T-helper 1 cell treated with Interleukin-12 subunit alpha and Interleukin-12 subunit beta and Interleukin-4 antibody, amounts not matched to agents 30 μg/mL and 1 μg/mL, for 36 hours (primary cell): ENCODE measurements around the gene HACD2.
"Not testable (repeated sequence)": the region's sequence is repeated elsewhere in the genome, so short reads cannot be mapped to it uniquely, and the experiment has no call there.

ENCODE experiments used
- H3K27ac Mint-ChIP-seq: one replicate; pipeline ENCODE4 v1.8.0; 2021; ENCODE audit warnings: mild to moderate bottlenecking, mixed read lengths
- H3K27me3 Mint-ChIP-seq: one replicate; pipeline ENCODE4 v1.8.0; 2021; ENCODE audit warnings: low read depth, mixed read lengths
- H3K36me3 Mint-ChIP-seq: one replicate; pipeline ENCODE4 v1.8.0; 2021; ENCODE audit warnings: low read depth, mixed read lengths
- H3K4me1 Mint-ChIP-seq: one replicate; pipeline ENCODE4 v1.8.0; 2021; ENCODE audit warnings: low read depth, mixed read lengths
- H3K4me3 Mint-ChIP-seq: one replicate; pipeline ENCODE4 v1.8.0; 2021; ENCODE audit warnings: mild to moderate bottlenecking, moderate library complexity, mixed read lengths
- H3K9me3 Mint-ChIP-seq: one replicate; pipeline ENCODE4 v1.8.0; 2021; ENCODE audit warnings: mixed read lengths

The HACD2 gene

DNA sequence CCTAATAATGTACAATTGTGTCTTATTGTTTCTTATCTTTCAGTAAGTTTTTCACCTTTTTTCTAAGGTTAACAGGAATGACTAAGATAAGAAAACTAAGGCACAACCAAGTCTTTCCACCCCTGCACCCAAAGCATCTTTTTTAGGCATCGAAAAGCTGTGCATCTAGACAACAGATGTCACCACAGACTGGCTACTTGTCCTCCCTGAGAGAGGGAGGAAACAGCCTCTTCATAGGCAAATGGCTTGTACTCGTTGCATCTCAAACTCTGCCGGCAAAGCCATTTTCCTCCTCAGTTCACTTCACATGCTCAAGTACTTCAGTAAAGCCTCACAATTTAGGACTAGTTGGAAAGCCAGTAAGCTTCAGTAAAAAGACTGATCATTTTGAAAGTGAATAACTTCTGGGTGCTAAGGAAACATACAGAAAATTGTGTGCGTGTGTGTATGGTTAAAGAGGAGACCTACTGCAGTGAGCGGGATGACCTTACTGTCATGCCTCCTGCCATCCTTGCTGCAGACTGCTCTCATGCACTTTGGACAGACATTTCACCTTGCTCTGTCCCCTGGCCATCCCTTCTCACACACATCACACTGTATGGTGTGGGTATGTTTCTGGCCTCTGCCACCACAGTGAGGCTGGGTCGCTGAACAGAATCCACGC is 36.5 kb upstream of the HACD2 start:
- H3K4me1 Mint-ChIP-seq: no peaks in the 10 kb centered on the region
- H3K27me3 Mint-ChIP-seq: no peaks in the 10 kb centered on the region

DNA sequence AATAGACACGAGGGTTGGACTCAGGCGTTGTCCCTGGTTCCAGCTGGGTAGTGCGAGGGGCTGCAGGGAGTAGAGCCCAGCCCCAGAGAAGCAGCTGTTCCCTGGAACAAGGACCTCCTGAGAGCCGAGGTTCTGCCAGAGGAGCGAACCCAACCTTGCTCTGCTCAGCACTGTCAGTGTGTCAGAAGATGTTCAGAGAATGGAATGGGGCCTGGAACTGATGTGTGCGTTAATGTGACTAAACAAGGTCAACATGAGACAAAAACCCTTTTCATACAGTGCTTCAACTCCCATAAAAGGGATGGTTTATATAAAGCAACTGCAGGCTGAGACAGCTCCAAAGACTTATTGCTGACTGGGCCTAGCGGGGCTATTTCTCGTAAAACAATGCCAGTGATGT is 35.5 kb upstream of the HACD2 start:
- Mint-ChIP-seq H3K36me3 (no peaks in the 10 kb centered on the region), H3K4me3 (no peak overlapping the region), H3K4me1 (no peaks in the 10 kb centered on the region), H3K9me3 (no peaks in the 10 kb centered on the region), H3K27ac (no peak overlapping the region), H3K27me3 (no peaks in the 10 kb centered on the region)

More for the DNA sequence above, 36.5 kb upstream of the HACD2 start:
- no peak overlapping the region for H3K4me3 Mint-ChIP-seq
- no peak overlapping the region for H3K27ac Mint-ChIP-seq
- H3K9me3 Mint-ChIP-seq: no peaks in the 10 kb centered on the region
- no peaks in the 10 kb centered on the region for H3K36me3 Mint-ChIP-seq

DNA sequence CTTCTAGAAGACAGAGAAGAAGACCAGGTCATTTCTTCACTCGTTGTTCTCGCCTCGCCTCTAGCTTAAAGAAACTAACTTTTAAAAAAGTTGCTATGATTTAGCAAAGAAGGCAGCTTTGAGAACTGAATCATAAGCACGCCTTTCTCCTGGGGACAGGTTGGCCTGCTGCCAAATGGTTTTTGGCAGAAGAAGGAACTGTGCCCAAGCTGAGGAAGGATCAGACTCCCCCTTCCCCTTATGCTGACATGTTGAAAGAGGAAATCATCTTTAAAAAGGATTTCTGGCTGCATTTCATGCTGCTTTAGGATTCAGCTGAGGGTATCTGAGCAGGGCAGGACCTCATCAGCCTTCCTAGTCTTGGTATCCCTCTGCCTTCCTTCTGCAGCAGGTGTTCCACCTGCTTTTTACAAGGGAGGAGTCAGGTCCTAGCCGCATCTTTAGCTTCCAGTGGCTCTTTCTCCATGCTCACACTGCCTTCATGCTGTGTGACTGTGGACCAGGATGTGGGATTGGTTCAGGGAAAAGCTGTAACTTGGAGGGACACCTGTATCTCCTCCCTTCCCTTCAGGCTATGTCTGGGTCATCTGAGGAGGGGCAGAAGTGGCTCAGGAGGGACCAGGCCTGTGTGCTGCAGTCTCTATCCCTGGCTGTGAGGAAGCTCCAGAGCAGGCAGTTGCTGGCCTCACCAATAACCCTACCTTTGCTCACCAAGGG is 34.1 kb upstream of the HACD2 start:
- no peaks in the 10 kb centered on the region for H3K9me3 Mint-ChIP-seq
- no peaks in the 10 kb centered on the region for H3K4me1 Mint-ChIP-seq
- H3K36me3 Mint-ChIP-seq: peaks cover 1% of the 10 kb centered on the region
- no peak overlapping the region for H3K27ac Mint-ChIP-seq
- no peaks in the 10 kb centered on the region for H3K27me3 Mint-ChIP-seq
- no peak overlapping the region for H3K4me3 Mint-ChIP-seq

DNA sequence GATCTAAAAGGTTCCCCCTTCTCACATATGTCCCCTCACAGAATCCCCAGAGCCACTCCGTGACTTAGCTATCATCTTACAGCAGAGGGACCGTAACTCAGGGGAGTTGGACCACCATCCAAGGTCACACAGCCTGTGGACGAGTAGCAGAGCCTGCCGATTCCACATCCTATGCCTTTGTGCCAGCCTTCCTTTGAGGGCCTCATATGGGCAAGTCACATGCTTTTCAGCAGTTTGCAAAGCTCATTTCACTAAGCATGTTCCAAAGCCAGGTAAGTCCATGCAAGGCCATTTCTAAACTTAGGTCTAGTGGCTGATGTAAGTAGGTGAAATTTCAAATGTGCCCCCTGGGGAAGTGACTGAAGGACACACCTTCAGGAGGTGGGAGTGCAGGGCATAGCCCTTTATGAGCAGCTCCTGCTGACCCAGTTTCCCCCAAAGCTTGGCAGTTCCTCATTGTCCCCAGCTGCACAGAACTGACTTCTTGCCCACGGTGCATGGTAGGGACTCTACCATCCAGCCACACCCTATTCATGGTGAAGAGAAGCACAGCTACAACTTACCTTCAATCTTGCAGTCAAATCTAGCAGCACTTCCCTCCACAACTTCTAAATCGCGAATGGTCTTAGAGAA is 33.3 kb upstream of the HACD2 start:
- H3K4me1 Mint-ChIP-seq: no peaks in the 10 kb centered on the region
- no peak overlapping the region for H3K4me3 Mint-ChIP-seq
- H3K27me3 Mint-ChIP-seq: no peaks in the 10 kb centered on the region
- peaks cover 1% of the 10 kb centered on the region for H3K36me3 Mint-ChIP-seq
- H3K9me3 Mint-ChIP-seq: no peaks in the 10 kb centered on the region
- H3K27ac Mint-ChIP-seq: no peak overlapping the region

DNA sequence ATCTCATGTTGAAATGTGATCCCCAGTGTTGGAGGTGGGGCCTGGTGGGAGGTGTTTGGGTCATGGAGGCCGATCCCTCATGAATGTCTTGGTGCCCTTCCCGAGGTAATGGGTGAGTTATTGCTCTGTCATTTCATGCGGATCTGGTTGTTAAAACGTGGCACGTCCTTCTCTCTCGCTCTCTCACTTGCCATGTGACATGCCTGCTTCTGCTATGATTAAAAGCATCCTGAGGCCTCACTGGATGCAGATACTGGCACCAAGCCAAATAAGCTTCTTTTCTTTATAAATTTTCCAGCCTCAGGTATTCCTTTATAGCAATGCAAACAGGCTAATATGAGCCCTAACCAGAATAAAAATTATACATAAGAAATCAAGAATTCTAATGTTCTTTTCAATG is 31.7 kb upstream of the HACD2 start:
- peaks cover 1% of the 10 kb centered on the region for H3K36me3 Mint-ChIP-seq
- H3K4me3 Mint-ChIP-seq: no peak overlapping the region
- no peaks in the 10 kb centered on the region for H3K27me3 Mint-ChIP-seq
- no peak overlapping the region for H3K27ac Mint-ChIP-seq
- no peaks in the 10 kb centered on the region for H3K9me3 Mint-ChIP-seq
- no peaks in the 10 kb centered on the region for H3K4me1 Mint-ChIP-seq

DNA sequence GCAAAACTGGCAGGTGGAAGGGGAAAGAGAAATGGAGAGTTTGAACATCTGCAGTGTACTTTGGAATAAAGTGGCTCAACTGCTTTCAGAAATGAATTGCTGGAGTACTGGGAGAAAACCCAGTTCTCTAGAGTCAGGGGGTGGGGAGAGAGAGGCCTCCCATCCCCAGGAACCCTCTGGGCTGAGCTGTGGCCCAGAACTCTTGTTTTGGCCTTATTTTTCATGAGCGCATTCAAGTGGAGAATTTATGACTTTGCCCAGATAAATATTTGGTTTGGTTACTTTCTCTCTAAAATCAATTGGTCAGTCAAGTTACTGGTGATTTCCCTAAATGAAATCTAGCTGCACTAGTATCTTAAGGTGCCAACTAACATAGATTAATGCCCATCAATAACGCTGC is 28.7 kb upstream of the HACD2 start:
- no peaks in the 10 kb centered on the region for H3K27me3 Mint-ChIP-seq

DNA sequence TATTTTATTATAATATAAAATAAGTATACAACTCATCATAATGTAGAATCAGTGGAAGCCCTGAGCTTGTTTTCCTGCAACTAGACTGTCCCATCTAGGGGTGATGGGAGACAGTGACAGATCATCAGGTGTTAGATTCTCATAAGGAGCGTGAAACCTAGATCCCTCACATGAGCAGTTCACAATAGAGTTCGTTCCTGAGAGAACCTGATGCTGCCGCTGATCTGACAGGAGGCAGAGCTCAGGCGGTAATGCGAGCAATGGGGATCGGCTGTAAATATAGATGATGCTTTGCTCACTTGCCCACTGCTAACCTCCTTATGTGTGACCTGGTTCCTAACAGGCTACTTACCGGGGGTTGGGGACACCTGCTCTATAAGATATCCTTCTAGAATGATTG is 26.8 kb upstream of the HACD2 start:
- not testable (repeated sequence) for H3K27ac Mint-ChIP-seq, H3K36me3 Mint-ChIP-seq, H3K9me3 Mint-ChIP-seq, H3K4me3 Mint-ChIP-seq, H3K4me1 Mint-ChIP-seq, H3K27me3 Mint-ChIP-seq

More for the DNA sequence above, 28.7 kb upstream of the HACD2 start:
- no peaks in the 10 kb centered on the region for H3K9me3 Mint-ChIP-seq
- H3K4me3 Mint-ChIP-seq: no peak overlapping the region
- H3K4me1 Mint-ChIP-seq: peaks cover 1% of the 10 kb centered on the region
- no peak overlapping the region for H3K27ac Mint-ChIP-seq
- H3K36me3 Mint-ChIP-seq: peaks cover 1% of the 10 kb centered on the region

DNA sequence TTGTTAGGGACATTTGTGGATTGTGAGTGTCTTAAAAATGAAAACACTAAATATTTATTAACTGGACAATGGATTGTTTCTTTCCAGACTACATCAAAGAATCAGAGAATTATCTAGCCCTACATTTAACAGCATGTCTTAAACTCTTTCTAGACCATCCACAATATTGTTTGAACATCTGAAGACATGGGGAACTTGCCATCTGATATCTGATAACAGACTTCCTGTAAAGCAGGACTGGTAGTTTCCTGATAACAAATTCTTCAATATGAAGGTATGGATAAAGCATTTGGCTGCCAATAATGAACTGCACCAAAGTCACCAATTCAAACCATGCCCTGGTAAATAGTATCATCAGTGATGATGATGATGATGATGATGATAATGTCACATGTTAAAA is 26.2 kb upstream of the HACD2 start:
- H3K27ac Mint-ChIP-seq: no peak overlapping the region
- H3K4me1 Mint-ChIP-seq: peaks cover 6% of the 10 kb centered on the region
- no peaks in the 10 kb centered on the region for H3K27me3 Mint-ChIP-seq
- H3K9me3 Mint-ChIP-seq: no peaks in the 10 kb centered on the region
- peaks cover 1% of the 10 kb centered on the region for H3K36me3 Mint-ChIP-seq
- H3K4me3 Mint-ChIP-seq: no peak overlapping the region

DNA sequence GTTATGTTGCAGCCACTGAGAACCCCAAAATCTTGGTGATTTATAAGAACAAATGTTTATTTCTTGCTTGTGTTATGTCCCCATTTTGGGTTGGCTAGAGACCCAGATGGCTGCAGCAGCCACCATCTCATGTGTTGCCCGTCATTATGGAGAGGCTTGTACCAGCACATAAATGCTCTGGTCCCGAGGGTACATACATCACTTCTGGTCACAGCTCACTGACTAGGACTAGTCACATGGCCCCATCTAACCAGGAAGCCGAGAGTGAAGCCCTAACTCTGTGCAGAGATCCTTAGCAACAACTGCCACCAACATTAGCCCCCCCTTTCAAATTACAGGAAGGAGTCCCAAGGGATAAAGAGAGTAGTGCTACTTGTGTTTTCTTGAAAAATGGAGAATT is 25.5 kb upstream of the HACD2 start:
- Mint-ChIP-seq H3K36me3 (peaks cover 1% of the 10 kb centered on the region), H3K4me3 (no peak overlapping the region), H3K9me3 (no peaks in the 10 kb centered on the region), H3K4me1 (peaks cover 8% of the 10 kb centered on the region), H3K27me3 (no peaks in the 10 kb centered on the region), H3K27ac (no peak overlapping the region)

DNA sequence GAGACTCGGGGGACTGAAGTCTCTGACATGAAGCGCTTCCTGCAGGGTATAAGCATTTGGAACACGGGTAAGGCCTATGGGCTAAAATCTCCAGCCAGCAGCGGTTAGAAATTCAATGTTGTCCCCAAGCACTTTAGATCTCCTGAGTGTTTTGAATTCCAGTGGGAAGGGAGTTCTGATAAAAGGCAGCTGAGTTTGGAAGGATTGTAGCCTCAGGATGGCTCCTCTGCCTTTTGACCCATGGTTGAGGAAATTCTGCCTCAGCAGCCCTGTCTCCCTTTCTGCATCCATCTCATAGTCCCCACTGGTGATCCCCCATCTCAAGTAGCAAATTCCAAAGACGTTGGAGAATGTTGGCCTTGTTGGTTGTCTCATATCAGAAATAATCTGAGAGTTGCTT is 24.2 kb upstream of the HACD2 start:
- Mint-ChIP-seq H3K4me3 (no peak overlapping the region), H3K36me3 (peaks cover 1% of the 10 kb centered on the region), H3K27ac (no peak overlapping the region), H3K4me1 (peaks cover 8% of the 10 kb centered on the region), H3K27me3 (no peaks in the 10 kb centered on the region), H3K9me3 (no peaks in the 10 kb centered on the region)

DNA sequence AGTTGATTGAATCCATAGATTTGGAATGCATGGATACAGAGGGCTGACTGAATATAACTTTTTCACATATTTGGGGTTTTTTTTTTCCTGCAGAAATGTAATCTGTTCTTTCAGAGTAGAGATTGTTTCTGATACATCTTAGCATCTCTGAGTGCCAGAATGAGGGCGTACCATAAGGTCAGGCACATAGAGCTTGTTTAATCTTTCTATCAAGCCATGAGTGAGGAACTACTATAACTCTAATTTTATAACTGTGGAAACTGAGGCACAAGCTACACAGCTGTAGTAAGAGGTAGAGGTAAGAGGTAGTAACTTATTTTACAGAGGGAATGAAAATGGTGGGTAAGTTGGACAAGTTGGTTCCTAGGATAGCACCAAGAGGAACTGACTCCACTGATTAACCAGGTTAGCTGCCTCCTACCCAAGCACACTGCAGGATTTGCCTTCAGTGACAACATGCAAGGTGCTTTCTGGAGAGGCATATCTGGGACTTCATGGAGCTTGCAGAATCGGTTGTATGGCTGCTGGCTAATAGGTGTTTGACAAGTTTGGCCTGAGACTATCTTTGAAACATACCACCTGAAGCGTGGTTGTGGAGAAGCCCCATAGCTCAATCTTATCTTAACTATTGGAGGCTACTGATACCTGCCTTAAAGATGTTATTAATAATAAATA is 23.5 kb upstream of the HACD2 start:
- H3K27me3 Mint-ChIP-seq: no peaks in the 10 kb centered on the region
- no peaks in the 10 kb centered on the region for H3K9me3 Mint-ChIP-seq
- no peaks in the 10 kb centered on the region for H3K36me3 Mint-ChIP-seq
- H3K4me1 Mint-ChIP-seq: peaks cover 8% of the 10 kb centered on the region
- H3K27ac Mint-ChIP-seq: no peak overlapping the region
- H3K4me3 Mint-ChIP-seq: no peak overlapping the region

DNA sequence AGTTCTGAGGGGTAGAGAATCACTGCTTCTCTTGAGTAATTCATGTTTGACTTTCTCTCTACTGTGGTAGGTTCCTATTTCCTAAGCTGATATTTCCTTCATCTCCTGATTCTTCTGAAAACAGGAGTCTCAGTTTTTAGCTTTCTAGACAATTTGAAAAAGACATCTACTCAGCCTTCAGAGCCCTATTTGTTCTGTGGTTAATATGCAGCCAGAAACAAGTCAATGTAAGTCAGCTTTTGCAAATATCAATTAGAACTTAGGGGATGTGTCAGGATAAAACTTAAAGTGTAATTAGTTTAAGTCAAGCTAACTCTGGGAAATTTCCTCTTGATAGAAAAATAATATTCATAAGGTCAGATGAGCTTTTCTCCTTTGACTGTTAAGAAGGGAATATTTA is 21.7 kb upstream of the HACD2 start:
- Mint-ChIP-seq H3K4me1 (peaks cover 8% of the 10 kb centered on the region), H3K27ac (no peak overlapping the region), H3K27me3 (no peaks in the 10 kb centered on the region), H3K36me3 (no peaks in the 10 kb centered on the region), H3K9me3 (no peaks in the 10 kb centered on the region), H3K4me3 (no peak overlapping the region)

DNA sequence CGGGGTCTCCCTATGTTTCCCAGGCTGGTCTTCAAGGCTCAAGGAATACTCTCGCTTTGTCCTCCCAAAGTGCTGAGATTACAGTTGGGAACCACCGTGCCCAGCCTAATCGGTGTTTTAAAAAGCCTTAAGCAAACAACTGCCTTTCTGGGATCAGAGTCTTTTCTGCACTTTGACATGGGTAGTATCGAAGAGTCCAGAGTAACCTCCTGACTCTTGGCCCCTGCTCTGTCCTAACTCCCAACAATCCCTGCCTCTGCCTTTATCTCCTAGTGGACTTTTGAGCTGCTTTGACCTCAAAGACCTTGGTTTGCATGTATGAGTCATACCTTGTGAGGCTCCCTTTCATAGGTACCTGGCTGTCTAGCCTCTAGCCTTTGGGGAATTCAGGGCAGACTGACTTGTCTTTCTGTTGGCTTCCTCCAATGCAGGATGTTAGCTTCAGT is 21.0 kb upstream of the HACD2 start:
- Mint-ChIP-seq H3K36me3 (no peaks in the 10 kb centered on the region), H3K4me1 (peaks cover 8% of the 10 kb centered on the region), H3K4me3 (no peak overlapping the region), H3K9me3 (no peaks in the 10 kb centered on the region), H3K27ac (no peak overlapping the region), H3K27me3 (no peaks in the 10 kb centered on the region)

DNA sequence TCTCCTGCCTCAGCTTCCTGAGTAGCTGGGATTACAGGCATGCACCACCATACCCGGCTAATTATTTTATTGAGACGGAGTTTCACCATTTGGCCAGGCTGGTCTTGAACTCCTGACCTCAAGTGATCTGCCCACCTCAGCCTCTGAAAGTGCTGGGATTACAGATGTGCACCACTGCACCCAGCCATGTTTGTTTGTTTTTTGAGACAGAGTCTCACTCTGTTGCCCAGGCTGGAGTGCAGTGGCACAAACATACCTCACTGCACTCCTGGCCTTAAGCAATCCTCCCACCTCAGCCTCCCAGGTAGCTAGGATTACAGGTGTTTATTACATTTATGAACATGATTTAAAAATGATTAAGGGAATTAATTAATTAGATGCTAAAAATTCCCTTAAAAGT is 18.3 kb upstream of the HACD2 start:
- not testable (repeated sequence) for H3K4me1 Mint-ChIP-seq, H3K9me3 Mint-ChIP-seq, H3K36me3 Mint-ChIP-seq

DNA sequence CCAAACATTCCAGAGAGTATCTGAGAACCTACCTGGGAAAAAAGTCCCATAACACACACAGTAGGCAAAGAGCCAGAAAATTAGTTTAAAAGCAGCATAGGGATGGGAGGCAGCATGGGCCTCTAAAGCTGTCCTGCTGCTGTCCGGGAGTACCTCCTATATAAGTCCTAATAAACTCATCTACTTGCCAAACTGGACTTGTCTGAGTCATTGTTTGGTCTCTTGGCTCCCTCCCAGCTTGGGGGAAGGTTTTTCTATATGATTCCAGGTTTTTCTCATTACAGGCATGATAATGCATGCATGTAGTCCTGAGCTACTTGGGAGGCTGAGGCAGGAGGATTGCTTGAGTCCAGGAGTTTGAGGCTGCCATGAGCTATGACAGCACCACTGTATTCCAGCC is 17.5 kb upstream of the HACD2 start:
- Mint-ChIP-seq H3K27me3 (no peaks in the 10 kb centered on the region), H3K4me3 (no peak overlapping the region), H3K36me3 (no peaks in the 10 kb centered on the region), H3K4me1 (peaks cover 7% of the 10 kb centered on the region), H3K9me3 (no peaks in the 10 kb centered on the region), H3K27ac (no peak overlapping the region)

More for the DNA sequence above, 18.3 kb upstream of the HACD2 start:
- H3K27ac Mint-ChIP-seq, H3K27me3 Mint-ChIP-seq, H3K4me3 Mint-ChIP-seq: not testable (repeated sequence)
